Measurements from ENCODE around the gene PLIN5.
"Not testable (repeated sequence)": the region's sequence is repeated elsewhere in the genome, so short reads cannot be mapped to it uniquely, and the experiment has no call there.

PLIN5 gene

GRCh38 chr19:4568886-4569285 is 33.9 kb upstream of the PLIN5 start:
- DNase-seq: no peak

GRCh38 chr19:4567584-4568071 is 32.6 kb upstream of the PLIN5 start:
- DNase-seq: peak in 9 of 51 donors; percentile 10 to 35 (median 20)

- no peak for DNase-seq
These were observed 31.5 kb upstream of the PLIN5 start for GRCh38 chr19:4566402-4567051.

- DNase-seq: not testable (repeated sequence)
These were observed 28.5 kb upstream of the PLIN5 start for GRCh38 chr19:4563562-4563961.

- DNase-seq: not testable (repeated sequence)
These were observed 27.1 kb upstream of the PLIN5 start for GRCh38 chr19:4562085-4562484.

- peak in 7 of 51 donors; percentile 4 to 29 (median 16) for DNase-seq
These were observed 24.5 kb upstream of the PLIN5 start, which contains the start of gene SEMA6B for GRCh38 chr19:4559569-4559968. SEMA6B (minus strand) TSS chr19:4559684; CDS start chr19:4558457, 1,227 bp downstream.

- DNase-seq: peak in 4 of 51 donors; percentile 6 to 29 (median 21)
These were observed 23.2 kb upstream of the PLIN5 start for GRCh38 chr19:4557971-4558941.

GRCh38 chr19:4557144-4557970 is 22.3 kb upstream of the PLIN5 start:
- no peak for DNase-seq

- DNase-seq: no peak
These were observed 21.6 kb upstream of the PLIN5 start for GRCh38 chr19:4556597-4557127.

GRCh38 chr19:4555657-4556561 is 20.9 kb upstream of the PLIN5 start:
- DNase-seq: no peak

GRCh38 chr19:4554717-4555116 is 19.7 kb upstream of the PLIN5 start:
- no peak for DNase-seq

- no peak for DNase-seq
These were observed 18.8 kb upstream of the PLIN5 start for GRCh38 chr19:4553775-4554174.

- DNase-seq: no peak
These were observed 18.2 kb upstream of the PLIN5 start for GRCh38 chr19:4553092-4553695.

GRCh38 chr19:4552525-4552819 is 17.4 kb upstream of the PLIN5 start:
- DNase-seq: no peak

GRCh38 chr19:4550479-4551050 is 15.5 kb upstream of the PLIN5 start:
- DNase-seq: no peak

GRCh38 chr19:4550018-4550417 is 15.0 kb upstream of the PLIN5 start:
- DNase-seq: no peak

GRCh38 chr19:4548238-4548584 is 13.2 kb upstream of the PLIN5 start:
- DNase-seq: no peak

- DNase-seq: no peak
These were observed 12.5 kb upstream of the PLIN5 start for GRCh38 chr19:4547303-4548237.
